Peyer's patch (tissue), 4 donors: Measurements from ENCODE around the gene ARF6. TPM values are rescaled to one million over a fixed set of nuclear protein-coding genes. Genes with fewer than 3 reads are reported as not detected.
"Not testable (repeated sequence)": the region's sequence is repeated elsewhere in the genome, so short reads cannot be mapped to it uniquely, and the experiment has no call there.

ENCODE experiments used
- DNase-seq, 3 donors: peaks; one replicate each; pipeline ENCODE4 v3.0.0-alpha.2; 2017 to 2019
- H3K27ac ChIP-seq, 4 donors: fragments of 200-600 bp; sonication (generic); one replicate each; pipeline ENCODE4 v1.5.1; 2016 to 2019
- H3K27me3 ChIP-seq, 2 donors: fragments of 200-600 bp; sonication (generic); one replicate each; pipeline ENCODE4 v1.5.1; 2019
- H3K36me3 ChIP-seq, 3 donors: fragments of 200-600 bp; sonication (generic); one replicate each; pipeline ENCODE4 v1.5.1; 2016 to 2019
- H3K4me1 ChIP-seq, 4 donors: fragments of 200-600 bp; sonication (generic); one replicate each; pipeline ENCODE4 v1.5.1; 2016 to 2019
- H3K4me3 ChIP-seq, 4 donors: fragments of 200-600 bp; sonication (generic); 1 replicate in 3 of 4; 2 replicates in 1 of 4; pipeline ENCODE4 v1.5.1; 2016 to 2019; ENCODE audit warnings: mild to moderate bottlenecking in 1 of 4
- H3K9me3 ChIP-seq, 4 donors: fragments of 200-600 bp; sonication (generic); one replicate each; pipeline ENCODE4 v1.5.1; 2016 to 2019; ENCODE audit warnings: mild to moderate bottlenecking in 1 of 4
- POLR2A ChIP-seq, 2 donors: fragments of 450-650 bp; IDR thresholded peaks; one replicate each; pipeline ENCODE4 v1.5.1; 2017; ENCODE audit warnings: antibody characterized with exemption in 2 of 2, mild to moderate bottlenecking in 2 of 2, moderate library complexity in 2 of 2
- total RNA-seq, 4 donors: library from RNA; depleted of rRNA; stranded (reverse); fragments of >200 nt; gene quantifications; one replicate each; pipeline ENCODE4 v1.1.0, GENCODE V29; 2016
- TF ChIP-seq, protein P1 (sequence below), 6 experiments: fragments of 450-650 bp in 4 of 6; fragments of 200-600 bp in 2 of 6; sonication (generic) in 1 of 6; IDR thresholded peaks; one replicate each; pipeline ENCODE4 v1.5.1; 2017 to 2019; ENCODE audit warnings: antibody characterized with exemption in 6 of 6, mild to moderate bottlenecking in 3 of 6, moderate library complexity in 1 of 6

Gene ARF6
- total RNA-seq, 4 donors from 2014 or later: 47.0 to 92.5 (median 68.5) TPM

GRCh38 chr14:49933704-49934103 lies 40.8 kb downstream of the ARF6 start:
- H3K4me1 ChIP-seq: no peaks in the 10 kb centered on the region
- no peak overlapping the region for H3K4me3 ChIP-seq
- no peaks in the 10 kb centered on the region for H3K27me3 ChIP-seq
- no peaks in the 10 kb centered on the region for H3K36me3 ChIP-seq
- H3K27ac ChIP-seq: no peak overlapping the region
- DNase-seq: no peak
- TF ChIP-seq, protein P1, sequence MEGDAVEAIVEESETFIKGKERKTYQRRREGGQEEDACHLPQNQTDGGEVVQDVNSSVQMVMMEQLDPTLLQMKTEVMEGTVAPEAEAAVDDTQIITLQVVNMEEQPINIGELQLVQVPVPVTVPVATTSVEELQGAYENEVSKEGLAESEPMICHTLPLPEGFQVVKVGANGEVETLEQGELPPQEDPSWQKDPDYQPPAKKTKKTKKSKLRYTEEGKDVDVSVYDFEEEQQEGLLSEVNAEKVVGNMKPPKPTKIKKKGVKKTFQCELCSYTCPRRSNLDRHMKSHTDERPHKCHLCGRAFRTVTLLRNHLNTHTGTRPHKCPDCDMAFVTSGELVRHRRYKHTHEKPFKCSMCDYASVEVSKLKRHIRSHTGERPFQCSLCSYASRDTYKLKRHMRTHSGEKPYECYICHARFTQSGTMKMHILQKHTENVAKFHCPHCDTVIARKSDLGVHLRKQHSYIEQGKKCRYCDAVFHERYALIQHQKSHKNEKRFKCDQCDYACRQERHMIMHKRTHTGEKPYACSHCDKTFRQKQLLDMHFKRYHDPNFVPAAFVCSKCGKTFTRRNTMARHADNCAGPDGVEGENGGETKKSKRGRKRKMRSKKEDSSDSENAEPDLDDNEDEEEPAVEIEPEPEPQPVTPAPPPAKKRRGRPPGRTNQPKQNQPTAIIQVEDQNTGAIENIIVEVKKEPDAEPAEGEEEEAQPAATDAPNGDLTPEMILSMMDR (IDR thresholded peaks at IDR 0.05): no peak
- TF ChIP-seq POLR2A (IDR thresholded peaks at IDR 0.05): no peak
- no peaks in the 10 kb centered on the region for H3K9me3 ChIP-seq

DNA sequence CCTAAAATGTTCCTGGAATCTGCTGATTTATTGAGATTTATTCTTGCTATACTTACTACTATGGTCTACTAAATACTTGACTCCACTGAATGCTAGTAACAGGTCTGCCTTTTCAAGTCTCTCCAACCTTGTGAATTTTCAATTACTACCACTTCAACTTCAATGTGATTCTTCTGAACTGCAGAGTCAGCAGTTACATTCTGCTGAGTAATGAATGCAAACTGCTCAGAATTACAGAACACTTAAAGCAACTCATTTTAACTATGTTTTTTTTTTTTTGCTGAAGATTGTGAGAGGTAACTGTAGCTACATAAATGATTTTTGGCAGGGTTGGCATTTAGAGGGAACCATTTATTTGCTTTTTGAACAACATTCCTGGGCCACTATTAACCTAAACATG lies 41.8 kb downstream of the ARF6 start:
- no peak overlapping the region for H3K27ac ChIP-seq
- no peaks in the 10 kb centered on the region for H3K36me3 ChIP-seq
- H3K4me1 ChIP-seq: no peaks in the 10 kb centered on the region
- no peak overlapping the region for H3K4me3 ChIP-seq
- H3K9me3 ChIP-seq: no peaks in the 10 kb centered on the region
- no peaks in the 10 kb centered on the region for H3K27me3 ChIP-seq
- TF ChIP-seq, protein P1 (IDR thresholded peaks at IDR 0.05): no peak
- no peak for TF ChIP-seq POLR2A (IDR thresholded peaks at IDR 0.05)
- DNase-seq: no peak

- H3K4me1 ChIP-seq: peaks cover 0 to 5% (median 0%) of the 10 kb centered on the region in 4 donors
- no peaks in the 10 kb centered on the region for H3K27me3 ChIP-seq
- no peaks in the 10 kb centered on the region for H3K36me3 ChIP-seq
- H3K4me3 ChIP-seq: no peak overlapping the region
- H3K9me3 ChIP-seq: no peaks in the 10 kb centered on the region
- no peak overlapping the region for H3K27ac ChIP-seq
- no peak for DNase-seq
- TF ChIP-seq, protein P1 (IDR thresholded peaks at IDR 0.05): no peak
- TF ChIP-seq POLR2A (IDR thresholded peaks at IDR 0.05): no peak
Observed at GRCh38 chr14:49935526-49935925, 42.6 kb downstream of the ARF6 start.

DNA sequence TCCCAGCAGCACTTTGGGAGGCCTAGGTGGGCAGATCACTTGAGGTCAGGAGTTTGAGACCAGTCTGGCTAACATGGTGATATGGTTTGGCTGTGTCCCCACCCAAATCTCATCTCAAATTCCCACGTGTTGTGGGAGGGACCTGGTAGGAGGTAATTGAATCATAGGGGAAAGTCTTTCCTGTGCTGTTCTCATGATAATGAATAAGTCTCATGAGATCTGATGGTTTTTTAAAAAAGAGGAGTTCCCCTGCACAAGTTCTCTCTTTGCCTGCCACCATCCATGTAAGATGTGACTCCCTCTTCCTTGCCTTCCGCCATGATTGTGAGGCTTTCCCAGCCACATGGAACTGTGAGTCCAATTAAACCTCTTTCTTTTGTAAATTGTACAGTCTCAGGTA lies 43.4 kb downstream of the ARF6 start:
- H3K36me3 ChIP-seq, H3K4me3 ChIP-seq, H3K27ac ChIP-seq, H3K27me3 ChIP-seq, H3K9me3 ChIP-seq: not testable (repeated sequence)
- DNase-seq: peak in 1 of 3 donors; percentile 10
- H3K4me1 ChIP-seq: peaks cover 0 to 10% (median 0%) of the 10 kb centered on the region in 4 donors

DNA sequence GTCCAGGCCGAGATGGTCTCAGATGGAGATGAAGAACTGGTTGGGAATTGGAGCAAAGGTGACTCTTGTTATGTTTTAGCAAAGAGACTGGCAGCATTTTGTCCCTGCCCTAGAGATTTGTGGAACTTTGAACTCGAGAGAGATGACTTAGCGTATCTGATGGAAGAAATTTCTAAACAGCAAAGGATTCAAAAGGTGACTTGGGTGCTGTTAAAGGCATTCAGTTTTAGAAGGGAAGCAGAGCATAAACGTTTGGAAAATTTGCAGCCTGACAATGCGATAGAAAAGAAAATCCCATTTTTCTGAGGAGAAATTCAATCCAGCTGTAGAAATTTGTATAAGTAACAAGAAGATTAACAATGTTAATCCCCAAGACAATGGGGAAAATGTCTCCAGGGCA lies 44.0 kb downstream of the ARF6 start:
- H3K27me3 ChIP-seq, H3K36me3 ChIP-seq, H3K27ac ChIP-seq, H3K4me3 ChIP-seq, H3K9me3 ChIP-seq: not testable (repeated sequence)
- H3K4me1 ChIP-seq: peaks cover 0 to 15% (median 0%) of the 10 kb centered on the region in 4 donors
- peak in 1 of 3 donors; percentile 6 for DNase-seq

DNA sequence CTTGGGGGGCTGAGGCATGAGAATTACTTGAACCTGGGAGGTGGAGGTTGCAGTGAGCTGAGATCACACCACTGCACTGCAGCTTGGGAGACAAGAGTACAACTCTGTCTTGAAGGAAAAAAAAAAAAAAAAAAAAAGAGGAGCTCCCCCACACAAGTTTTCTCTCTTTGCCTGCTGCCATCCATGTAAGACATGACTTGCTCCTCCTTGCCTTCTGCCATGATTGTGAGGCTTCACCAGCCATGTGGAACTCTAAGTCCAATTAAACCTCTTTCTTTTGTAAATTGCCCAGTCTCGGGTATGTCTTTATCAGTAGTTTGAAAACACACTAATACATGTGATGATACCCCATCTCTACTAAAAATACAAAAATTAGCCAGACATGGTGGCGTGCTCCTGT lies 46.3 kb downstream of the ARF6 start:
- not testable (repeated sequence) for H3K4me3 ChIP-seq, H3K27ac ChIP-seq, H3K36me3 ChIP-seq, DNase-seq, H3K9me3 ChIP-seq, H3K27me3 ChIP-seq
- peaks cover 0 to 15% (median 0%) of the 10 kb centered on the region in 4 donors for H3K4me1 ChIP-seq

GRCh38 chr14:49939884-49940510 lies 47.1 kb downstream of the ARF6 start:
- peak overlapping the region in 1 of 4 donors; percentile 53 for H3K27ac ChIP-seq
- no peak for DNase-seq
- H3K36me3 ChIP-seq: no peaks in the 10 kb centered on the region

More at GRCh38 chr14:49939884-49940510, 47.1 kb downstream of the ARF6 start:
- Histone ChIP-seq H3K27me3 (no peaks in the 10 kb centered on the region), H3K9me3 (no peaks in the 10 kb centered on the region), H3K4me3 (no peak overlapping the region), H3K4me1 (peaks cover 0 to 15% (median 3%) of the 10 kb centered on the region in 4 donors)
- TF ChIP-seq, protein P1 (IDR thresholded peaks at IDR 0.05): no peak
- TF ChIP-seq POLR2A (IDR thresholded peaks at IDR 0.05): no peak
